8988T (cell line): ENCODE measurements around the gene CATSPER3.
A peak's percentile ranks its signal among the peaks of the same experiment; 100 is the strongest.

Experiments
- DNase-seq: peaks from one replicate; pipeline ENCODE4 v3.0.0; 2011

CATSPER3 gene

DNA sequence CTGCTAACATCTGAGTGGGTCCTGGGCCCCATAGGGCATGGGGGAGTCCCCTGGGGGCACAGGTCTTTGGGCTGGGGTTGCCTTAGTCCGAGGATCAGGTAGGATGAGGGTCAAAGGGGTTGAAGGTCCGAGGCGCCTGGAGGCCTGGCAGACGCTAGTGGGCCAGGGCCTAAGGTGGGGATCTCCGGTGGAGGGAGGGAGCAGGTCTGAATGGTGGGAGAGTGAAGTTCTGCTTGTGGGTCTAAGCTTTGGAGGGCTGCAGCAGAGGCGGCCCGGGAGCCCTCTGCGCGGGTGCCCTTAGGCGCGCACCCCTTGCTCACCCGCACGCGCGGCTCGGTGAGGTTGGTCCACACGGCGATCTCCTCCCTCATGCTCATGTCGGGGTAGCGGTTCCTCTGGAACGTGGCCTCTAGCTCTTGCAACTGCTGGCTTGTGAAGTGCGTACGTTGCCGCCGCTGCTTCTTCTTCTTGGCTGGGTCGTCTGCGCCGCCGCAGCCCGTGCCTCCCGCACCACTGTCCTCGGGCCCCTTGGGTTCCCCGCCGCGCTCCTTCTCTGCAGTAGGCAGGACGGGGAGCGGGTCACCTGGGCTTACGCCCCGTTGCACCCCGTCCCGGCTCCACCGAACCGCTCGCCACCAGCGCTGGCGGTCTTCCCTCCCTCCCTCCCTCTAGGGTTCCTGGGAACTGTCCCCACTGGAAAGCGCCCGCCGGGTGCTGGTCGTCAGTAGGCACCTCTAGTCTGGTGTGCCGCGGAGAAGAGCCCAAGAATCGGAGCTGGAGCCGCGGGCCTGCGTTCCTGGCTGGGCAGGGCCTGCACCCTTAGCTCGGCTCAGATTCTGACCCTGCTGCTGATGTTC is 63.5 kb downstream of the CATSPER3 start:
- no peak for DNase-seq

DNA sequence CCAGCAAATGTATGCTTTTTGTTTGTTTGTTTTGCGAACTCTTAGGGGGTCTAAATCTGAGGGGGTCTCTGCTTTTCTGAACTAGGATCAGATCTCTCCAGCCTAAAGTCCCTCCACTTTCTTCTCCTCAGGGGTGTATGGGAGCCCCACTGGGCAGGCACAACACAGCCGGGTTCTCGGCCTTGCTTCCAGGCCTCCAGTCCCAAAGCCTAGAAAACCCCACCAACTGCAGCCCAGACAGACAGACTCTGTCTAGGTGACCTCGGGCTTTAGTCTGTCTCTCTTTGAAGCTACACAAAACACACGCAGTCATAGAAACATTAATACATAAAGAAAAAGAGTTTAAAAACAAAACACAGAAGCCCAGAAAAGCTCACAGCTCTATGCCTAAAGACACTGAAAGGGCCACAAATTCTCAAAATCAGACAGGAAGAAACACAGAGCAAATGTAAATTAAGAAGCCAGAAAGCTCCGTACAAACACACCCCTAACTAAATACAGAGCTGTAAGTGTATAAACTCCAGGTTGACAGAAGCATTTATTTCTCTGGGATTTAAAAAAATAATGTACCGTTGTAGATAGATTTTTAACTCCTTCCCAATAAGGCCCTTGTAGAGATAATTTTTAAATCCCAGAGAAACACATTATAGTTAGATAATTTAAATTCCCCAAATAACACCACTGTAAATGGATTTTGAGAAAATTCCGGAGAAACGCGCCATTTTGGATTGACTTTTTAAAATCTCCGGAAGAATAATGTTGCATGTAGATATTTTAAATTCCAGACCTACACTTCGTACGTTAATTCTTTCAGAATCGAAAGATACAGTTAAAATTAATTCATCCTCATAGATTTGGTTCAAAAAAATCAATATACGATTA is 64.3 kb downstream of the CATSPER3 start:
- DNase-seq, result no peak

DNA sequence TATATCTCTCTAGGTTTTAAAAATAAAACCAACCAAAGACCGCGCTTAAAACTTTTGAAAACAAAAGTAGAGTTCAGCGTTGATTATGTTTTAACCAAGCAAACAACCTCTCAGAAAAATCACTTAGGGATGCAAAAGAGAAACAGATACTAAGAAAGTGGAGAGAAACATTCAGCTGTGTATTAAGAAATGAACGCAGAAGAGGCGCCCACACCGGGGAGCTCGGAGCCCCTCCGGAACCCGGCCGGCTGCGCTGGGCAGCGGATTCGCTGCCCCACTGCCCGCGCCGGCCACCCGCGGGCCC is 64.9 kb downstream of the CATSPER3 start:
- no peak for DNase-seq

DNA sequence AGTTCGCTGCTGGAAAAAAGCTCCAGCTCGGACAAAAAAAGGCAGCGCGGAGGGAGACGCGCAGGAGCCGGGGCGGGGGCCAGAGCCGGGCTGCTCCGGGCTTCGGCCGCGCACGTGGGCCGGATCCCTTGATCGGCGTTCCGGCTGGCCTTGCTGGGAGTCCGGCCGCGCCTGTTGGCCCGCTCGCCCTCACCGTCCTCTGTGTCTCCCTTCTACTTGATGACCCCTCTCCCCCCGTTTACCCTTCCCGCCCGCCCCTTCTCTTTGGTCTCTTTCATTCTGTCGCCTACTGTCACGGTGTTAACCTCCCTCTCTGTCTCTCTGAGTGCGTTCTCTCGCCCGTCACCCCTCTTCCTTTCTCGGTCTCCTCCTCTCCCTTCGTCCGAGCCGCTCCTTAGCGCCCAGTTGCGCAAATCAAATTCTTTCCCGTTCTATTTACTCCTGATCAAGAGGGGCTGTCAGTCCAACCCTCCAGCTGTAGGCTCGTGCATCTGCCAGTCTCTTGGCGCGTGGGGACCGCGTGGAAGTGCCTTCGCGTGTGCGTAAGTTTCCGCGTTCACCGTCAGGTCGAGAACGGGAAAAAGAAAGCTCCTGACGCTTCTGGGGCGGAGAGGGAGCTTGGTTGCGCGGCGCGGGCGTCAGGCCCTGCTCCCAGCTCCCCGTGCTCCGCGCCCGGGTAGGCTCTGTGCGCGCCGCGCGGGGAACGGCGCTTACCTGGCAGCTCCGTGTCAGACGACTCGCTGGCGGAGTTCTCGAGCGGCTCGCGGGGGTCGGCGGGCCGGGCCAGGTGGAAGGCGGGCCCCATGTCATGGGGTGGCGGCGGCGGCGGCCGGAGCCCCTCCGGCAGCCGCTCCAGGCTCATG is 65.5 kb downstream of the CATSPER3 start:
- no peak for DNase-seq

DNA sequence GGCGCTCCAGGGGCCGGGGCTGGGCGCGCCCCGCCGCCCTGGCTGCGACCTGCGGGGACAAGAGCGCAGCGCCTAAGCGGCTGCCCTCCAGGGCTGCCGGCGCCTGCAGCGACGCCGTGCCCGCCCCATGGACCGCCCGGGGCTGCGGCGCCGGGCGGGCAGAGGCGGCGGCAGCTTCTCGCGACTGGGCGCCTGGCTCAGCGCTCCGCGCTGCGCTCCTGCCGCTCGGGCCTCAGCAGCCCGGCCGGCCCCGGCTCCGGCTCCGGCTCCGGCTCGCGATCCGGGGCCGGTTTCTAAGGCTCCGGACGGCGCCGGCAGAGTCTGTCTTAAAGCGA is 66.2 kb downstream of the CATSPER3 start, which contains the start of gene PITX1:
TSS of gene PITX1 (minus strand) at position 328 of the 335 bp plus-strand sequence. CDS start 347 bp downstream, outside the sequence.
- no peak for DNase-seq

DNA sequence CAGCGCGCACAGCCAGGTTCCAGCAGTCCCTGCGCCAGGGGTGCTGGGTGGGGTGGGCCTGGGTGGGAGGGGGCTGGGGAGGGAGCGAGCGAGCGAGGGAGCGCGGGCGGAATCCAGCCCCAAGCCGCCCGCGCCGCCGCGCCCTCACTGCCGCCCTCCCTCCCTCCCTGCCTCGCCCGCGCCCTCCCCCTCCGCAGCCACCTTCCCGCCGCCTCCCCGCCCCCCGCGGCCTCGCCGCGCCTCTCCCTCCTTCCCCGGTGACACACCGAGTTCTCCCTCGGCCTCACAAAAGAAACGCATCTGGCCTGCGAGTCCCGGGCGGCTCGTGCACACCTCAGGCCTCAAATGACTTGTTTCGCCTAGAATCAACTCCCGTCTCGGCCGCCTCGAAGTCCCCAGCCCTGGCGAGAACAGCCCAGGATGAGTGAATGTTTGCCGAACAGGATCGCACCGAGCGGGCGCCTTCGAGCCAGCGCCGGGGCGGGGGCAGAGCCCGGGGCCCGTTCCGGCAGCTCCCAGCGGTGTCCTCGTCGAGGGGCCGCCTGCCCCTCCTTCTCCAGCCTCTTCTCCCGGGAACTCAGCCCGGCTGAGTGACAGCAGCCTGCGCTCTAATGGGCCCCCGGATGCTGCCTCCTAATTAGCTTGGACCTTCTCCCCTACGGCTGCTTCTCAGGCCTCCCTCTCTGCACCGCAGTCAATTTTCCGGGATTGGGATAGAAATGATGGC is 66.7 kb downstream of the CATSPER3 start:
- DNase-seq, result peak; percentile 85

DNA sequence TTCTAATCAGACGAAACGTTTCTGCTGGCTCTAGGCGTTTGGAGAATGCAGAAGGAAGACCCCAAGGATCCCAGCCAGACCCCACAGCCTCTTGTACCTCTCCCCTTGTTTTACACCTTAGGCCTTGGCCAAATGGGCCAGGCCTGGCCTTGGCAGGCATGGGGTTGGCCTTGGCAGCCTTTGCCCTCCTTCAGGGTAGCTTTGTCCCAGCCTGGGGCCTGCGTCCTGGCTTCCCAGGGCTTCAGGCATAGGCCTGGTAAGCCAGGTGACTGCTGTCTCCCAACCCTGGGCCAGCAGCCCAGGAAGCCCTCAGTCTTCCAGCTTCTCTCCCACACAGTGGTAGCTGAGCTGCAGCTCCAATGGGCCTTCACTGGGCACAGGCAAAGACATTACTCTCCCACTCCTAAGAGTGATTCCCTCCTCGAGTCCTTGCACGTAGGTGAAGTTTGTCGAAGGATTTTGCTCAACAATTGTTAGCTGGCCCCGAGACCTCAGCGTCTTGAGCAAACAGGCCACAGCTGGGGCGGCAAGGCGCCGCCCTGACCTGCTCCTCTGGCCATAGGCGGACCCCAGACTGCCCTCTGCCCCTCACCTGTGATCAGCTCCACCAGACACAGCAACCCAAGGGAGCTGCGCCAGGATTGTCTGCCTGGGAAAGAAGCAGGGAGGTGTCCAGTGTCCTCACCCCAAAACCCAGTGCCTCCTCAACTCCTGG is 67.4 kb downstream of the CATSPER3 start:
- no peak for DNase-seq

DNA sequence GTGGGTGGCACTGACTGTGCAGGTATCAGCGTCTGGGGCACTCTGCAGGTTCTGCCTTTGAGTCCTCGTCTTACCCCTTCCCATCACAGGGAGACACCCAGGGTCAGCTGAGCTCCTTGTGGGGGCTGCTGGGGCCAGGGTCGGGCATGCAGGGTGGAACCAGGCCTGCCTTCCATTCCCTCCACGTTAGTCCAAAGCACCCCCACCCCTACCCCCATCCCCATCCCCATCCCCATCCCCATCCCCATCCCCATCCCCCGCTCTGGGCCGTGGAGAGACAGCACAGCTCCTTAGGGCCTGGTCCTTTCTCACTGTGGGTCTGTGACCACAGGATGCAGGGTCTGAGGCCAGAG is 67.9 kb downstream of the CATSPER3 start:
- no peak for DNase-seq

DNA sequence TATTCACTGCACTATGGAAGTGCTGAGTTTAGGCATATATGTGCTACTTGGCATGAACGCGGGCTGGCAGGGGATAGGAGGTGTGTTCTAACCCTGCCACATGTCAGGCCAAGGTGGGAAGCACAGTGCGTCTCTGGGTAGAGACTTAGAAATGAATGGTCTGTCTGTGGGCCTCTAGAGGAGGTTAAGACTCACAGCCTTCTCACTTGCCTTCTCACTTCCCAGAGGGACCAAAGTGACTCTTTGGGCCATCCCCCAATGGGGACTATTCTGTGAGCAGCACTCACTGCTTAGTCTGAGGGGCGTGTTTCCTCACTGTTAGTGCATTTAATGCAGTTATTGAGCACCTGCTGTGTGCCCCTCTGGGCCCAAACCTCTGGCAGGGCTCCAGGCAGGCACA is 68.7 kb downstream of the CATSPER3 start:
- DNase-seq, result no peak

DNA sequence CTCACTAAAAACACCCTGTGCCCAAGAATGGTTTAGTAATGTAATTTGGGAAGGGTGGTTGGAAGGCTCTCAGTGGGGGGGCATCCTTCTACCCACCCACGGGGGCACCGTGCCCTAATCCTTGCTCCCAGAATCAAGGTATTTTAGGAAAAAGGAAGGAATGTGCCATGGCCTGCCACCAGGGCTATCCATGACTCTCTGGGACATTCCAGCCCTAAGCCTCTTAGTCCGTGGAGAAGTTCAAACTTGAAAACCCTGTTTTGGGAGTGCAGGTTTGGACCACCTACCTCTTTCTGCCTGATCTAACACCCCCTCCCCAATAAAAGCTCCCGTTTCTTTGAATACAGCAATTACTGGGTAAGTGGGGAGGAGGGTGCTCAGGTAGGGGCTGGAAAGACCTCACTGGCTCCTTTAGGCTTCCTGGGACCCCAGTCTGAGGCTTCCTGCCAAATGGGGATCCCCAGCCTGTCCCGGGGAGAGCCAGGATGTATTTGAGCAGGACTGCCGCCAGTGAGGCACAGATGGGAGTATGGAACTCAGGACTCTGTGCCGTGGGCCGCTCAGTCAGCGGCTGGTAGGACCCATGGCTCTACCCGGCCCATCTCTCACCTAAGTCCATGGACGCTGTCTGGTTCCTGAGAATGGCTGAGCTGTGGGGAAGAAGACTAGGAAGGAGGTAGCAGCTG is 70.0 kb downstream of the CATSPER3 start:
- DNase-seq, result no peak

DNA sequence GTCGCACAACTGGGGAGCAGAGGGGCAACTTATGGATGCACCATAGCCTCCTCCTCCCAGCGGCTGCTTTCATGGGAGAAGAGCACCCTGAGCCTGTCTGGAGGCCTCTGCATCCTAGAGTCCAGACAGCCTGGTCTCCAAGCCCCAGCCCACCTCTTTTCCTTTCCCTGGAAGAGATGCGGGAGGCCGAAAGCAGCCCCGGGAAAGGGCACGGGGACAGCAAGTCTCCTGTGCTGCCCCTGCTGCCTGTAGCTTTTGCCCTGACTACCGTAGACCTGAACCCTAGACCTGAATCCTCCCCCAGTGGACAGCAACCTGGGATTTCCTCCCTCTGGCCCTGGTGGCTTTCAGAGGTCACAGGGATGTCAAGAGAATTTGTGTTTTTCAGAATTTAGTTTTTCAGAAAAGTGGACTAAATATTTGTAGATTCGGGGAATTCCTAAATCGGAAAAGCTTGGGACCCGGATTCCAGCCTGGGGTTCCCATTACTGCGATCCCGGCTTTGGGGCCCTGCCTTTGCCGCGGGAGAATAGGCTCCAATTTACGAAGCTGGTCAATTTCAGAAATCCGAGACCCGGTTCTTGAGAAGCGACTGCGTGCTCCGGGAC is 70.6 kb downstream of the CATSPER3 start:
- DNase-seq, result no peak

DNA sequence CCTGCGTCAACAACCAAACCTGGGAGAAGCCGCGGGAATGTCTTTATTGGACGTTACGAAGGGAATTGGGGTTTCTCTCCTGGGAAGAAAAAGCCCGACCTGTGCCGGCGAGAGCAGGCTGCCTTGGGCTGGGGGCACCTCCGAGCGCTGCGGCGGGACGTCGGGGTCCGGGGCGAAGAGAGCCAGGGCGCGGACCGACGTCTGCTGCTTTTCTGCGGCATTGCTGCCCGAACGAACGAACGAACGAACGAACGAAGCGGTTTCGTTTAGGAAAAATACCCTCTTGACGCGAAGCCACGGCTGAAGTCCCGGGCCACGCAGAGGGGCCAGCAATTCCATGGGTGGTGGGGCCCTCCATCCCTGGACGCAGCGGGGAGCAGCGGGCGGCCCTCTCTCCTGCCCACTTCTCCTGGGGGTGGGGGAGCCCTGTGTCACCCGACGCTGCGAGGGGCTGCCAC is 71.1 kb downstream of the CATSPER3 start:
- DNase-seq, result no peak

DNA sequence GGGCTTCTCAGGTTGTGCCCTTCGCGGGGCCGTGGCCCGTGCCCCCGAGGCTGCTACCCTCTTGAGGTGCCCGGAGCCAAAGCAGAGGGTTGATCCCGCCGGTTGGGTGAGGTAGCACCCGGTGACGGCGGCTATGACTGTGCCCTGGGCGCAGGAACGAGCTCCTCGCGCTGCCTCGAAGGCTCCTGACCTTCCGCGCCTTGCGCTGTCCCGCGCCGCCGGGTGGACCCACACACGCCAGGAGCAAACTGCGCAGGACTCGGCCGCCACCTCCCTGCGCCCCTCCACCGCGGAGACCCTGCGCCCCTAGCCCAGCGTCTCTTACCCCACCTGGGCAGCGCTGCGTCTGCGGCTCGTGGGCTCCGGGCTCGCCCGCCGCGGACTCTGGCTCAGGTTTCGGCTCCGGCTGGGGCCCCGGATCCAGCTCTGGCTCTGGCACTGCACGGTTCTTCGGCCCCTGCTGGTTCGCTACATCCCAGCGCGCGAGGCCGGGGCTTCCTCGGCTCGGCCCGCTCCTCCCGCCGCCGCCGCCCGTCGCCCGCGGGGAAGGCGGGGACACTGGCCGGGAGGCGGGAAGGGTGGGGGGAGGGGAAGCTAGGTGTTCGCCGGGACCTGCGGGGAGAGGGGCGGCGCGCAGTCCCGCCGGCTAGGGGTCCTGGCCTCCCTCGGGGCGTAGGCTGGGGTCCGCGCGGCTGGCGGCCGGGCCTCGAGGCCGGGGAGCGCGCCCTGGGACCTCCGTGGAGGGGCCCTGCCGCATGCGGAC is 71.7 kb downstream of the CATSPER3 start:
- no peak for DNase-seq

DNA sequence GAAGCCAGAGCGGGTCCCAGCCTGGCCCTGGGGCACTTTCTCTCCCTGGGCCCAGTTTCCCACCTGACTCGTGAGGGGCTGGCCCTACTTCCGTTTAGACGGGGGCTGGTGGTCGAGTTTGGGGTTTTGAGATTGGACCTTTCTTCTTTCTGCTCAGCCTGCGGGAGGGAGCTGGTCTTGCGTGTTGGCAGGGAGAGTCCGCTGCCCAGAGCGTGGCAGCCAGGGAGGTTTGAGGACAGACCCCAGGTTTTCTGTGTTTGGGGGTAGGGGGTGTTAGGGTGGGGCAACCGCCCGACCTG is 72.3 kb downstream of the CATSPER3 start:
- DNase-seq, result no peak

DNA sequence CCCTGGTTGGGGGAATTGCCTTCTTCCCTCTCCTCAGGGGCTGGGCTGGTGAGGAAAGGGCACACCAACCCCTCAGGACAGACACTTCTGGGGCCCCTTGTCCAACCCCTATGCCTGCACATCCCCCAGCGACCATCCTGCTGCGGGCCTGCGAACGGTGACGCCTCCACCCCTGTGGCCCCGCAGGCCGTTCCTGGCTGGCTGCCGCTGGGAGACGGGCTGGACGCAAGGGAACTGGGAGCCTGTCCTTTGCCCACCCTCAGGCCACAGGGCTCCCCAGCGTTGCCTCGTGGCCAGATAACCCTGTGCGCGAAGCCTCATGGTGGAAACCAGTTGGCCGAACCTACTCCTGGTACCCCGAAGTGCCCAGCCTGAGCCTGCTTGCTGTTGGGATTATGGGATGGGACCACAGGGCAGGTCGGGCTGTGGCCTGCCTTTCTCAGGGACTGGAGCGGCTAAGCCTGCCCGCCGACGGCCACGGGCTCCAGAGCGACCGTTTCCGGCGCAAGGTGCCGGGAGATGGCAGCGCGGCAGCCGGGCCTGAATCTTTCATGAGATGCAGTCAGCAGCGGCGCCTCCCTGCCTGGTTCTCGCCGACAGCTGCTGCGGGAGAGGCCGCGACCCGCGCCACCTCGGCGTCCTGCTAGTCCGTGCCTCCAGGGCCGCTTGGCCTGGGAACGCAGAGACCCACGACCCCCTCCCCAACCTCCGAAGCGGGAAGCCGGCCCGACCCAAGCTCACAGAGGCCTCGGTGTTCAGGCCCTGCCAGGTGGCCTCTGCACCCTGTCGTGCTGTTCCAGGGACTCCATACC is 72.8 kb downstream of the CATSPER3 start:
- no peak for DNase-seq

DNA sequence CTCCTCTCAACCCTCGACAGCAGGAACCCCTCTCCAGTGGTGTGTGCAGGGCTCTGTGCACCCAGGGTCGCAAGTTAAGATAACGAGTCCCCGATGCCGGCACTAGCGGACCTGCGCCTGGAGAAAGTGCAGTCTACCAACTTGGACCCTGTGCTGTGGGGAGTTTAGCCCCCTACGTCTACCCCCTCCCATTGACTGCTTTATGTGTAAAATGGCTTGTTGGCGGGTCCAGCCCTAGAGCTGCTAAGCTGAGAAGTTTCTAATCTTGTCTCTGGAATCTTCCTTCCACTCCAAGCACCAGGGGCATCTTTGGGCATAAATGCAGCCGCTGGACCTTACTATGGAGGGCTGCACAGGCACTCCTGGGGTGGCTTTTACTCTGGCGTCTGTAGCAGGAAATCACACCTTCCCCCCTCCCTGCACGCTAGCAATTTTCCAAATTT is 73.5 kb downstream of the CATSPER3 start:
- DNase-seq, result no peak

DNA sequence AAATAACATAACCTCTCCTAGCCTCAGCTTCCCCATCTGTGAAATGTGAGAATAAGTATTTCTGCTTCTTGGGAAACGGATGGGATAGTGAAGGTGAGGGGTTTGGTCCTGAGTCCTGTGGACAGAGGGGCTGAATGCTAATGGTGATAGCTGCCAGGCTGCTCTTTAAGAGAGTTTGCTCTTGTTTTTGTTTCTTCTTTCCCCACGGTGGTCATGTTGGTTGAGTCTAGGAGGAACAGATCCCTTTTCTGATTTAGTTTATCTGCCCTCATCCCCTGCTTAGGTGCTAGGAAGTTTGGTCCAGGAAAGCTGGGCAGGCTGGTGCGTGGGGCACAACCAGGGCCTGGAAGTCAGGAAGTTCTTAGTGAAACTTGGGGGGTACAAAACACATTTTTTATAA is 74.0 kb downstream of the CATSPER3 start:
- DNase-seq, result no peak

DNA sequence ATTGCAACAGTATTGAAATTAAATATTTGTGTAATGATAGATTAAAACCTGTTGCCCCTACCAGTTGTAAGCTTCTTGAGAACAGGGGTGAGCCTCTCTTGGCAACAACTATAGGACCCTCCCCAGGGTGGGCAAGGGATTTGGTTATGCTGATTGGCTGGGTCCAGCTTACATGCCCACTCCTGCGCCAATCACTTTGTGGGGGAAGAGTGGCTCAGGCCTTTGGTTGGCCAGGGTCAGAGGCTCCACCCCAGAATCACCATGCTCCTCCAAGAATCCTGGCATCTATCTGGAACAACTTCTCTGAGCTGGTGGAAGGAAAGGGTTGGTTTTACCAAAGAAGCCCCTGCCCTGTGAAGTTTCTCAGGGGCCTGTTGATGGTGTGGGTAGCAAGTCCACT is 74.9 kb downstream of the CATSPER3 start:
- DNase-seq, result no peak

DNA sequence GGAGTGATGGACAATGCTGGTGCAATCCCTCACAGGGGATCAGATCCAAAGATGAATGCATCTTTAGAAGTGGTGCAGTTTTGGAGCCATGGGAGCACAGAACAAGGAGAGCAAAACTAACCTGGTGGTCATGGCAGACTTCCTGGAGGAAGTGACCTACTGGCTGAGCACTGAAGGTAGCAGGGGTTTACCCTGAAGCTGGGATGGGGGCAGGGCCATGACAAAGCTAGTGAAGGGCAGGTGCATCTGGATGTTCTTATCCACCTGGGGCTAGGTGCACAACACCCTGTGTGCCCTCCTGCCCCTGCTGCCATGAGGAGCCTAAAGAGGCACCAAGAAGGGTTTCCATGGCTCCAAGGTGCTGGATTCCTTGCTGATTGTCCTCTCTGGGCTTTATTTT is 77.8 kb downstream of the CATSPER3 start:
- DNase-seq, result no peak
